GM21786 (cell line): ENCODE results near the gene CELF2.

ENCODE experiments used
- ATAC-seq: cut with Tn5 transposase; IDR thresholded peaks from one replicate; pipeline ENCODE4 v1.9.1; 2021; ENCODE audit not compliant: unreplicated experiment

Gene CELF2

GRCh38 chr10:11020548-11020942 is 2.9 kb downstream of the CELF2 start:
- ATAC-seq = no peak

- ATAC-seq = no peak
These were observed 4.5 kb downstream of the CELF2 start for GRCh38 chr10:11022213-11022612.

GRCh38 chr10:11023009-11023953 is 5.6 kb downstream of the CELF2 start:
- ATAC-seq = no peak

- no peak for ATAC-seq
These were observed 6.9 kb downstream of the CELF2 start for GRCh38 chr10:11024596-11024995.

DNA sequence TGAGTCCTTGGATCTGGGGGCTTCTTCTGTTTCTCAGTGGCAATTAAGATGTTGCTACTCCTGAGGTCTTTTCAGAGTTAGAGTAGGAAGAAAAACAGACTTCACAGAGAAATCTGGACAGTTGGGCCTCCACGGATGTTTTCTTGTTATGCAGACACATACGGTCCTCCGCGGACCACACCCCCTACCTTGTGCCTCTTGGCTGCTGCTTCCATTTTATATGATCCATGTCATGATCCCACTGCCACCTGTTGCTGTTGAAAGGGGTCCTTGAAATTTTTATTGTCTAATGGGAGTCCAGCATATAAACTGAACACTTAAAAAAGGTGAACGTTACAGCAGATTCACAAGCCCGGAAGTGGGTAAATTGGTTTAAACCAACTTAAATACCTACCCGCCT is 8.3 kb downstream of the CELF2 start:
- no peak for ATAC-seq

DNA sequence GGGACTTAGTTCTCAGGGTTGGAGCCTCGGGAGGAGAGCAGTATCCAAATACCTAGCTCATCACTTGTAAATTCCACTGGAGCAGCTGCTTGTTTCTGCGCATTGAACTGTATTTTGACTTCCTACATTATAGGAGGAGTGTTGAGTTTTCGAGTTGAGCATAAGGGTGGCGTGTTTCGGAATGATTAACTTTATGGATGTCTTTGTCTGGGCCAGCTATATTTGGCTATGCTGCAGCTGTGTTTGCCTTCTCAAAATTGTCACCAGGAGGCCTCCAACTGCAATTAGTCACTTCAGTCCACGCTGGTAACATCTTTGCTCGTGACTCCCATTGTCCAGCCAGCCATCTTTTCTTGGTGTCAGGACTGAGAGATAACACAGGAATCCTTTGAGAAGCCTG is 9.1 kb downstream of the CELF2 start:
- no peak for ATAC-seq

GRCh38 chr10:11034762-11035161 is 17.1 kb downstream of the CELF2 start:
- ATAC-seq = no peak

DNA sequence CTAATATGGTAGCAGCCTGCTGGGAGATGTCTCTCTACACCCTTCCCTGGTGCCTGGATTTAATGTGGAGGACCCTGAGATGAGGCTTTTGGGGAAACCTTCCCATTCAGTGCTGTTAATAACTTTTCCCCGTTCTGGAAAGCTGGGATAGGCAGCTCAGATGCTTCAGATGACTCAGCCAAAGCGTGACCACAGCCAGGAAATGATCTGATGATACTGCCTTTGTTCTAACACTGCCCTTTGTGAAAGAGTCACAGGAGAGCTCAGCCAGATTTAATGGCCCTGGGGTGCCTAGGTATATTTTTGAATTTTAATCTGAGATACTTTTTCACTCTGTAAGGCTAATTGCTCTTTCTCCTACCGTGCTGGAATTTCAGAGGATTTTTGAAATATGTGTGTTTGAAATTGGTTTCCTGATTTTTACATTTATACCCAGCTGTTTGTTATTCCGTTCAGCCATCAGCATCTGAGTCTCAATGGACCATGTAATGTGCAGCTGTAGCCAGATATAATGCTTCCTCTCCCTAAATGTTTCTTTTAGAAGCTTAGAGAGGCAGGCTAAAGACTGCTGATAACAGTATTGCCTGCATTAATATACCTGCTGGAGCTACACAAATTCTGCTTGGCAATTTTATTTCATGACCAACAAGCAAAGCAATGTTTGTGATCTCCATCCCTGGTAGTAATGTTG is 17.8 kb downstream of the CELF2 start:
- ATAC-seq = no peak

GRCh38 chr10:11036424-11037011 is 18.8 kb downstream of the CELF2 start:
- no peak for ATAC-seq

DNA sequence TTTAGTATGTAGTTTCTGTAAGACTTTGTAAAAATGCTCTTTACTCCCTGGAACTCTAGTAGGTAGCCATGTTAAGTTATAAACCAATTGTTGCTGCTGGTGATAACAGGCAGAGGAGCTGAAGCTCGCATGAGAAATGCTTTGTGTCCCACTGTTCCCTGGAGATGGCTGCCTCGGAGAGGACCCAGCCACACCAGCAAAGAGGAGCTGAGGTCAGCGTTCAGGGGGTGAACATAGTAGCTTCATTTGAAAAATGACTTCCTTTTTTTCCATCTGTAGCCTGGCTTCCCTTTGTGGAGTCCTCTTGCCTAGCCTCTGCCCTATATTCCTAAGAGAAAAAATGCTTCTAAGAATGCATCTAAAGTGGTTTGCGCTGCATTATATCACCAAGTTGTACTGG is 20.3 kb downstream of the CELF2 start:
- no peak for ATAC-seq

DNA sequence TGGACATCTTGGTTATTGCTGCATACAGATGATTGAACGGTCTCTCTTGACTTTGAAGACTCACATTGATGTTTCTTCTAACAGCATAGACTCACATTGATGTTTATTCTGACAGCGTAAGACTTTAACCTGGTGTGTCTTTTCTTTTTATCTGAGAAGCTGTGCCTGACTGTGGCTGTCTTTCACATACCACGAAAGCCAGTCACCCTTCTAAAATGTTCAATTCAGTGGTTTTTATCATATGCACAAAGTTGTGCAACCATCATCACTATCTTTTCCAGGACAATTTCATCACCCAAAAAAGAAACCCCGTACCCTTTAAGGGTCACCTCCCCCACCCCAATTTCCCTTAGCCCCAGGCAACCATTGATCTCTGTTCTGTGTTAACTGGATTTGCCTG is 24.7 kb downstream of the CELF2 start:
- ATAC-seq = no peak

- ATAC-seq = no peak
These were observed 25.4 kb downstream of the CELF2 start for GRCh38 chr10:11043039-11043438.

GRCh38 chr10:11043446-11044127 is 25.9 kb downstream of the CELF2 start:
- ATAC-seq = no peak

DNA sequence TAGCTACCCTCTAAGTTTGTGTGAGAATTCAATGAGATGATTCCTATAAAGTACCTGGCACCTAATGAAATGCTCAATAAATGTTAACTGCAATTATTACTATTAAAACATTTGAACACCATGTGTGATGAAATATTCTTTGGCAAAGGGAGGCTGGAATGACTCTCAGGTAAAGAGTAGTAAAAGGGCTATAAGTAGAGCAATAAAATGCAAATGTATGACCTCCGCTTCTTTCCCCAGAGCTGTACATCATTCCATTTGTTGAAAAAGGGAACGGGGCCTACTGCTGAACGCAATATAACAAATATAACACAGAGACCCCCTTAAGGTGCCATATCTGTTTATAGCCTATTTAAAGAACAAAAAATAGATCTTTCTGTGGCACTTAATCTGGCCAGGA is 27.8 kb downstream of the CELF2 start:
- no peak for ATAC-seq

GRCh38 chr10:11045995-11046775 is 28.5 kb downstream of the CELF2 start:
- ATAC-seq = no peak

- ATAC-seq = no peak
These were observed 29.1 kb downstream of the CELF2 start for GRCh38 chr10:11046776-11047160.

GRCh38 chr10:11048707-11049278 is 31.1 kb downstream of the CELF2 start:
- ATAC-seq = no peak

- no peak for ATAC-seq
These were observed 32.1 kb downstream of the CELF2 start for GRCh38 chr10:11049806-11050205.

- ATAC-seq = no peak
These were observed 32.9 kb downstream of the CELF2 start for GRCh38 chr10:11050301-11051287.
